ENCODE data around the gene EIF4ENIF1.
"Not testable (repeated sequence)": the region's sequence is repeated elsewhere in the genome, so short reads cannot be mapped to it uniquely, and the experiment has no call there.

DNA sequence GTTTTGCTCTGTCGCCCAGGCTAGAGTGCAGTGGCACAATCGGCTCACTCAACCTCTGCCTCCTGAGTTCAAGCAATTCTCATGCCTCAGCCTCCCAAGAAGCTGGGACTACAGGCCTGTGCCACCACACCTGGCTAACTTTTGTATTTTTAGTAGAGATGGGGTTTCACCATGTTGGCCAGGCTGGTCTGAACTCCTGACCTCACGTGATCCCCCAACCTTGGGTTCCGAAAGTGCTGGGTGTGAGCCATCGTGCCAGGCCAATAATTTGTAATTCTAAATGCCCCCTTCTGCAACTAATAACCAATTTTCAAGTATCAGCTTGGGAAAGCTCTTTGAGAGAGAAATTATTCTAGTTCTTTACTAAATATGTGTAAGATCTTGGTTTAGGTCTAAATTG is 3.7 kb upstream of the EIF4ENIF1 start:
- not testable (repeated sequence) for TF ChIP-seq EZH2 (optimal IDR thresholded peaks at IDR 0.05; ENCODE audit: low read depth, low read length); EZH2phosphoT487 (IDR thresholded peaks at IDR 0.05; ENCODE audit: low read length)
- TF ChIP-seq, protein P1, sequence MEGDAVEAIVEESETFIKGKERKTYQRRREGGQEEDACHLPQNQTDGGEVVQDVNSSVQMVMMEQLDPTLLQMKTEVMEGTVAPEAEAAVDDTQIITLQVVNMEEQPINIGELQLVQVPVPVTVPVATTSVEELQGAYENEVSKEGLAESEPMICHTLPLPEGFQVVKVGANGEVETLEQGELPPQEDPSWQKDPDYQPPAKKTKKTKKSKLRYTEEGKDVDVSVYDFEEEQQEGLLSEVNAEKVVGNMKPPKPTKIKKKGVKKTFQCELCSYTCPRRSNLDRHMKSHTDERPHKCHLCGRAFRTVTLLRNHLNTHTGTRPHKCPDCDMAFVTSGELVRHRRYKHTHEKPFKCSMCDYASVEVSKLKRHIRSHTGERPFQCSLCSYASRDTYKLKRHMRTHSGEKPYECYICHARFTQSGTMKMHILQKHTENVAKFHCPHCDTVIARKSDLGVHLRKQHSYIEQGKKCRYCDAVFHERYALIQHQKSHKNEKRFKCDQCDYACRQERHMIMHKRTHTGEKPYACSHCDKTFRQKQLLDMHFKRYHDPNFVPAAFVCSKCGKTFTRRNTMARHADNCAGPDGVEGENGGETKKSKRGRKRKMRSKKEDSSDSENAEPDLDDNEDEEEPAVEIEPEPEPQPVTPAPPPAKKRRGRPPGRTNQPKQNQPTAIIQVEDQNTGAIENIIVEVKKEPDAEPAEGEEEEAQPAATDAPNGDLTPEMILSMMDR (IDR thresholded peaks at IDR 0.05; ENCODE audit: low read length): not testable (repeated sequence)
